Endothelial cell of umbilical vein (primary cell): ENCODE data around the gene ARPC5L. TPM values are rescaled to one million over a fixed set of nuclear protein-coding genes. Genes with fewer than 3 reads are reported as not detected.

Source experiments
- BruUV-seq: library from RNA; stranded (reverse); fragments of 400-500 nt; replicated peaks from 2 replicates; lab custom pipeline; 2021; lab: Mats Ljungman, UMichigan
- CTCF ChIA-PET: fragments of 300-600, 350-600 bp; sonication (Branson Sonifier 250); formaldehyde crosslinking; loops from one replicate; lab custom pipeline; 2021; ENCODE audit warnings: antibody characterized with exemption, inconsistent platforms; lab: Charles Lee
- POLR2A ChIA-PET: fragments of 300-600, 350-600 bp; sonication (Branson Sonifier 250); formaldehyde crosslinking; loops from one replicate; lab custom pipeline; 2021; ENCODE audit warnings: antibody characterized with exemption, inconsistent platforms; lab: Charles Lee
- DNase-seq: peaks from one replicate; pipeline ENCODE4 v3.0.0-alpha.2; 2011; ENCODE audit warnings: low read depth, low spot score
- FAIRE-seq: peaks from 2 replicates; lab custom pipeline; 2011; peaks lifted over from hg19 to GRCh38; lab: Jason Lieb, UNC
- H2AFZ ChIP-seq: 2 replicates; pipeline ENCODE4 v1.6.0; 2012; ENCODE audit warnings: low read depth, low read length, control low read depth, inconsistent platforms
- H3K27ac ChIP-seq: 2 replicates; pipeline ENCODE4 v1.5.1; 2011; ENCODE audit warnings: low read depth, mild to moderate bottlenecking, control low read depth, low read length, moderate library complexity; ENCODE audit not compliant: insufficient read depth
- H3K27me3 ChIP-seq, 2 experiments: 2 replicates each; pipeline versions ENCODE4 v1.6.0 to v1.6.1; 2011; ENCODE audit warnings: low read length in 2 of 2, mixed read lengths in 1 of 2; ENCODE audit not compliant: control insufficient read depth in 2 of 2, insufficient read depth in 2 of 2
- H3K36me3 ChIP-seq, 2 experiments: 2 replicates in 1 of 2; 3 replicates in 1 of 2; pipeline ENCODE4 v1.5.1; 2011; ENCODE audit warnings: low read length in 2 of 2, mild to moderate bottlenecking in 1 of 2, moderate library complexity in 1 of 2; ENCODE audit not compliant: control insufficient read depth in 2 of 2, insufficient read depth in 2 of 2; ENCODE audit errors: extremely low read depth in 1 of 2
- H3K4me1 ChIP-seq: 3 replicates; pipeline ENCODE4 v1.5.1; 2011; ENCODE audit warnings: mild to moderate bottlenecking, low read length; ENCODE audit not compliant: control insufficient read depth, insufficient read depth; ENCODE audit errors: extremely low read depth
- H3K4me2 ChIP-seq: 2 replicates; pipeline ENCODE4 v1.6.1; 2011; ENCODE audit warnings: low read length, control low read depth, mixed read lengths; ENCODE audit not compliant: insufficient read depth
- H3K4me3 ChIP-seq, 3 experiments: fragments of 200-600 bp in 1 of 3; sonication (generic), shearing (Covaris generic) in 1 of 3; replicated peaks in 1 of 3; 2 replicates each; pipeline ENCODE4 v1.5.1; 2011 to 2016; ENCODE audit warnings: control low read depth in 3 of 3, low read length in 3 of 3, mild to moderate bottlenecking in 2 of 3, inconsistent platforms in 1 of 3, low read depth in 1 of 3, moderate library complexity in 1 of 3; ENCODE audit not compliant: insufficient read depth in 1 of 3
- H3K79me2 ChIP-seq: 2 replicates; pipeline ENCODE4 v1.6.0; 2012; ENCODE audit warnings: low read length, inconsistent platforms; ENCODE audit not compliant: control insufficient read depth, insufficient read depth
- H3K9ac ChIP-seq: replicated peaks from 2 replicates; pipeline ENCODE3; 2011; ENCODE audit warnings: low read length, control low read depth; ENCODE audit not compliant: insufficient read depth; ENCODE audit errors: extremely low read depth
- H3K9me1 ChIP-seq: replicated peaks from 3 replicates; pipeline ENCODE4 v1.6.0; 2011; ENCODE audit warnings: mild to moderate bottlenecking, low read length; ENCODE audit not compliant: control insufficient read depth, insufficient read depth; ENCODE audit errors: extremely low read depth
- H3K9me3 ChIP-seq: replicated peaks from 2 replicates; pipeline ENCODE4 v1.5.1; 2012; ENCODE audit warnings: low read length, inconsistent platforms; ENCODE audit not compliant: control insufficient read depth, insufficient read depth
- H4K20me1 ChIP-seq: replicated peaks from 2 replicates; pipeline ENCODE3; 2011; ENCODE audit warnings: mild to moderate bottlenecking, low read length; ENCODE audit not compliant: control insufficient read depth, insufficient read depth; ENCODE audit errors: extremely low read depth
- CTCF ChIP-seq, 2 donors: IDR thresholded peaks; 1 replicate in 1 of 2; 2 replicates in 1 of 2; pipeline ENCODE4 v1.5.1; 2011; ENCODE audit warnings: low read length in 2 of 2, mild to moderate bottlenecking in 2 of 2, moderate library complexity in 2 of 2, control low read depth in 1 of 2, inconsistent platforms in 1 of 2, low read depth in 1 of 2; ENCODE audit not compliant: insufficient read depth in 1 of 2; ENCODE audit errors: extremely low read depth in 1 of 2
- EZH2 ChIP-seq: IDR thresholded peaks from 2 replicates; pipeline ENCODE4 v1.6.1; 2012; ENCODE audit warnings: borderline replicate concordance, low read depth, mild to moderate bottlenecking, moderate library complexity, low read length, inconsistent platforms; ENCODE audit not compliant: severe bottlenecking
- FOS ChIP-seq: IDR thresholded peaks from 2 replicates; pipeline ENCODE4 v1.6.1; 2011; ENCODE audit warnings: mild to moderate bottlenecking, low read length, moderate library complexity, borderline replicate concordance; ENCODE audit not compliant: insufficient read depth
- JUN ChIP-seq: IDR thresholded peaks from 2 replicates; pipeline ENCODE4 v1.6.1; 2011; ENCODE audit warnings: borderline replicate concordance, low read depth; ENCODE audit not compliant: insufficient read length, insufficient read depth
- MAX ChIP-seq: IDR thresholded peaks from 2 replicates; pipeline ENCODE4 v1.6.1; 2011; ENCODE audit not compliant: insufficient read depth, insufficient read length
- POLR2AphosphoS5 ChIP-seq: IDR thresholded peaks from 2 replicates; pipeline ENCODE4 v1.6.1; 2012; ENCODE audit warnings: low read depth, mild to moderate bottlenecking, control low read depth, low read length, moderate library complexity; ENCODE audit not compliant: insufficient read depth
- dilution Hi-C: fragments of 300-500 bp; cut with MboI; formaldehyde crosslinking; loops from one replicate; pipeline ENCODE4 v1.15.0; 2019; ENCODE audit warnings: low sequenced_read_pairs; ENCODE audit not compliant: extremely low pct_ligation_motif_present
- intact Hi-C: fragments of 100-400 bp; cut with micrococcal nuclease; formaldehyde crosslinking; loops from one replicate; pipeline ENCODE4 v1.10.0; 2022
- polyA plus RNA-seq, 4 experiments: library from polyadenylated mRNA; depleted of rRNA in 3 of 4; stranded (reverse) in 3 of 4; unstranded in 1 of 4; fragments of >200 nt; gene quantifications; 2 replicates each; pipeline versions ENCODE4 v1.2.1 to v1.2.3, GENCODE V29; 2011 to 2012; ENCODE audit warnings: missing spikeins in 1 of 4
- total RNA-seq: library from RNA; stranded (reverse); gene quantifications from 2 replicates; pipeline ENCODE4 v1.2.3, GENCODE V29; 2021

The ARPC5L gene
- total and polyA plus RNA-seq, 2 donors (not counting 3 experiments of a cell fraction or from before 2014, with no cell fraction given), result 60.7 to 68.1 TPM

- CTCF ChIA-PET, result no interaction called here
- Histone ChIP-seq H3K27me3 (no peaks in the 10 kb centered on the region), H3K79me2 (no peaks in the 10 kb centered on the region), H3K9ac (no peak overlapping the region), H3K4me1 (no peaks in the 10 kb centered on the region), H3K9me3 (no peaks in the 10 kb centered on the region), H3K4me3 (no peak overlapping the region), H3K36me3 (peaks cover 0 to 39% of the 10 kb centered on the region in 2 experiments), H3K27ac (no peak overlapping the region), H4K20me1 (no peaks in the 10 kb centered on the region), H3K9me1 (no peaks in the 10 kb centered on the region), H2AFZ (no peak overlapping the region), H3K4me2 (no peak overlapping the region)
- FAIRE-seq (no peak), DNase-seq (no peak)
- no TSS peak for BruUV-seq
- dilution Hi-C loops (no loop called here), intact Hi-C loops (no loop called here)
- POLR2A ChIA-PET, result no interaction called here
- no peak for TF ChIP-seq FOS
- TF ChIP-seq MAX, result no peak
- TF ChIP-seq JUN, result no peak
- no peak for TF ChIP-seq EZH2
- TF ChIP-seq CTCF (IDR thresholded peaks at IDR 0.05; ENCODE audit: extremely low read depth in 1 of 2, insufficient read depth in 1 of 2, low read depth in 1 of 2, low read length in 2 of 2), result no peak
- no peak for TF ChIP-seq POLR2AphosphoS5
Observed at GRCh38 chr9:124886866-124887492, 25.0 kb downstream of the ARPC5L start.
